Thyroid gland (tissue), 4 donors: ENCODE results near the gene TOPBP1.
A peak's percentile ranks its signal among the peaks of the same experiment; 100 is the strongest.

Experiments used
- POLR2A ChIP-seq, 2 donors: fragments of 450-650 bp; IDR thresholded peaks; one replicate each; pipeline ENCODE4 v1.6.1; 2017; ENCODE audit warnings: antibody characterized with exemption in 2 of 2, mild to moderate bottlenecking in 2 of 2, moderate library complexity in 1 of 2
- TF ChIP-seq, protein P1 (sequence below), 6 experiments: fragments of 200-600 bp in 3 of 6; fragments of 450-650 bp in 3 of 6; sonication (generic) in 3 of 6; IDR thresholded peaks; one replicate each; pipeline ENCODE4 v1.5.1; 2016 to 2019; ENCODE audit warnings: antibody characterized with exemption in 6 of 6, mild to moderate bottlenecking in 2 of 6, inconsistent platforms in 1 of 6, moderate library complexity in 1 of 6

GRCh38 chr3:133570139-133570936 is 91.4 kb downstream of the TOPBP1 start:
- TF ChIP-seq POLR2A (IDR thresholded peaks at IDR 0.05), result peak in 1 of 2 donors; percentile 45
- TF ChIP-seq, protein P1, sequence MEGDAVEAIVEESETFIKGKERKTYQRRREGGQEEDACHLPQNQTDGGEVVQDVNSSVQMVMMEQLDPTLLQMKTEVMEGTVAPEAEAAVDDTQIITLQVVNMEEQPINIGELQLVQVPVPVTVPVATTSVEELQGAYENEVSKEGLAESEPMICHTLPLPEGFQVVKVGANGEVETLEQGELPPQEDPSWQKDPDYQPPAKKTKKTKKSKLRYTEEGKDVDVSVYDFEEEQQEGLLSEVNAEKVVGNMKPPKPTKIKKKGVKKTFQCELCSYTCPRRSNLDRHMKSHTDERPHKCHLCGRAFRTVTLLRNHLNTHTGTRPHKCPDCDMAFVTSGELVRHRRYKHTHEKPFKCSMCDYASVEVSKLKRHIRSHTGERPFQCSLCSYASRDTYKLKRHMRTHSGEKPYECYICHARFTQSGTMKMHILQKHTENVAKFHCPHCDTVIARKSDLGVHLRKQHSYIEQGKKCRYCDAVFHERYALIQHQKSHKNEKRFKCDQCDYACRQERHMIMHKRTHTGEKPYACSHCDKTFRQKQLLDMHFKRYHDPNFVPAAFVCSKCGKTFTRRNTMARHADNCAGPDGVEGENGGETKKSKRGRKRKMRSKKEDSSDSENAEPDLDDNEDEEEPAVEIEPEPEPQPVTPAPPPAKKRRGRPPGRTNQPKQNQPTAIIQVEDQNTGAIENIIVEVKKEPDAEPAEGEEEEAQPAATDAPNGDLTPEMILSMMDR (IDR thresholded peaks at IDR 0.05), result no peak
